Left lobe of liver (tissue), 2 donors: ENCODE results near the gene NUDT19. TPM values are rescaled to one million over a fixed set of nuclear protein-coding genes. Genes with fewer than 3 reads are reported as not detected.
"Not testable (repeated sequence)": the region's sequence is repeated elsewhere in the genome, so short reads cannot be mapped to it uniquely, and the experiment has no call there.

ENCODE experiments used
- ATAC-seq: fragments of 200-7000 bp; cut with Tn5 transposase; one replicate; pipeline ENCODE4 v1.9.1; 2020; ENCODE audit warnings: mild to moderate bottlenecking, moderate library complexity
- DNase-seq: peaks from one replicate; pipeline ENCODE4 v3.0.0-alpha.2; 2020; ENCODE audit warnings: low spot score
- total RNA-seq: library from RNA; stranded (reverse); gene quantifications from one replicate; pipeline ENCODE4 v1.2.1, GENCODE V29; 2021
- donor health status: DM: no; HTN: no; CAD: no; lungs with moderate emphysema.
- donor health status: DM: no; HTN: yes; CAD: no.

NUDT19 gene
- total RNA-seq: 8.2 TPM

- DNase-seq (peak; percentile 90), ATAC-seq (peak; percentile 97)
Measured at GRCh38 chr19:32691291-32691951, at the start of gene NUDT19. NUDT19 (plus strand) TSS chr19:32691821; CDS start chr19:32691961, 140 bp downstream.

- ATAC-seq (no peak), DNase-seq (no peak)
Measured at GRCh38 chr19:32642771-32643170, 48.9 kb upstream of the NUDT19 start.

- no peak for ATAC-seq
- no peak for DNase-seq
Measured at GRCh38 chr19:32646556-32646955, 45.1 kb upstream of the NUDT19 start.

GRCh38 chr19:32647361-32647760 lies 44.3 kb upstream of the NUDT19 start:
- DNase-seq: no peak
- no peak for ATAC-seq

- ATAC-seq: peak; percentile 66
- DNase-seq: peak; percentile 85
Measured at GRCh38 chr19:32649751-32650150, 41.9 kb upstream of the NUDT19 start.

- ATAC-seq: no peak
Measured at GRCh38 chr19:32650671-32651070, 41.0 kb upstream of the NUDT19 start.

GRCh38 chr19:32651729-32652140 lies 39.9 kb upstream of the NUDT19 start:
- peak; percentile 83 for DNase-seq
- ATAC-seq: peak; percentile 67

More at GRCh38 chr19:32650671-32651070, 41.0 kb upstream of the NUDT19 start:
- no peak for DNase-seq

- DNase-seq, ATAC-seq: not testable (repeated sequence)
Measured at GRCh38 chr19:32652331-32652730, 39.3 kb upstream of the NUDT19 start.

- DNase-seq (peak; percentile 92), ATAC-seq (peak; percentile 66)
Measured at GRCh38 chr19:32652894-32653598, 38.6 kb upstream of the NUDT19 start.

GRCh38 chr19:32653599-32653915 lies 38.1 kb upstream of the NUDT19 start:
- DNase-seq (no peak), ATAC-seq (no peak)

- not testable (repeated sequence) for ATAC-seq, DNase-seq
Measured at GRCh38 chr19:32656379-32656778, 35.2 kb upstream of the NUDT19 start.

- DNase-seq (no peak), ATAC-seq (no peak)
Measured at GRCh38 chr19:32658075-32658474, 33.5 kb upstream of the NUDT19 start.

GRCh38 chr19:32658527-32658926 lies 33.1 kb upstream of the NUDT19 start:
- no peak for ATAC-seq
- DNase-seq: no peak

GRCh38 chr19:32661318-32661717 lies 30.3 kb upstream of the NUDT19 start:
- no peak for DNase-seq
- no peak for ATAC-seq

GRCh38 chr19:32662186-32662585 lies 29.4 kb upstream of the NUDT19 start:
- ATAC-seq: no peak
- DNase-seq: no peak

- no peak for DNase-seq
- ATAC-seq: no peak
Measured at GRCh38 chr19:32666084-32666483, 25.5 kb upstream of the NUDT19 start.

GRCh38 chr19:32669310-32669709 lies 22.3 kb upstream of the NUDT19 start:
- no peak for ATAC-seq
- DNase-seq: no peak

- ATAC-seq: no peak
Measured at GRCh38 chr19:32671883-32672593, 19.6 kb upstream of the NUDT19 start.

GRCh38 chr19:32672841-32673240 lies 18.8 kb upstream of the NUDT19 start:
- ATAC-seq (no peak), DNase-seq (no peak)

More at GRCh38 chr19:32671883-32672593, 19.6 kb upstream of the NUDT19 start:
- DNase-seq: no peak

GRCh38 chr19:32673573-32673972 lies 18.0 kb upstream of the NUDT19 start:
- ATAC-seq (no peak), DNase-seq (no peak)

GRCh38 chr19:32674153-32674930 lies 17.3 kb upstream of the NUDT19 start:
- ATAC-seq (no peak), DNase-seq (no peak)
